Neutrophil (primary cell): ENCODE data around the gene MMP14.

Experiments used
- H3K27ac ChIP-seq: fragments of 200-600 bp; sonication (generic); 2 replicates; pipeline ENCODE4 v1.5.1; 2016; ENCODE audit warnings: mild to moderate bottlenecking, moderate library complexity
- H3K27me3 ChIP-seq: fragments of 200-600 bp; sonication (generic); 2 replicates; pipeline ENCODE4 v1.6.0; 2016; ENCODE audit warnings: mild to moderate bottlenecking
- H3K36me3 ChIP-seq: fragments of 200-600 bp; sonication (generic); 2 replicates; pipeline ENCODE4 v1.5.1; 2017
- H3K4me1 ChIP-seq, 2 experiments: fragments of 200-600 bp in 1 of 2; sonication (generic) in 1 of 2; 1 replicate in 1 of 2; 2 replicates in 1 of 2; pipeline versions ENCODE4 v1.5.1 to v1.6.1; 2013 to 2016; ENCODE audit warnings: low read depth in 1 of 2, low read length in 1 of 2, mild to moderate bottlenecking in 1 of 2, moderate library complexity in 1 of 2; ENCODE audit not compliant: control insufficient read depth in 1 of 2, insufficient read depth in 1 of 2
- H3K4me3 ChIP-seq, 2 experiments: fragments of 200-600 bp in 1 of 2; sonication (generic) in 1 of 2; 1 replicate in 1 of 2; 2 replicates in 1 of 2; pipeline ENCODE4 v1.5.1; 2013 to 2016; ENCODE audit warnings: low read depth in 1 of 2, low read length in 1 of 2, mild to moderate bottlenecking in 1 of 2, moderate library complexity in 1 of 2
- H3K9me3 ChIP-seq: fragments of 200-600 bp; sonication (generic); 2 replicates; pipeline ENCODE4 v1.5.1; 2016
- CTCF ChIP-seq: fragments of 200-600 bp; sonication (generic); IDR thresholded peaks from 2 replicates; pipeline ENCODE4 v1.5.1; 2016; ENCODE audit warnings: antibody characterized with exemption

Gene MMP14

DNA sequence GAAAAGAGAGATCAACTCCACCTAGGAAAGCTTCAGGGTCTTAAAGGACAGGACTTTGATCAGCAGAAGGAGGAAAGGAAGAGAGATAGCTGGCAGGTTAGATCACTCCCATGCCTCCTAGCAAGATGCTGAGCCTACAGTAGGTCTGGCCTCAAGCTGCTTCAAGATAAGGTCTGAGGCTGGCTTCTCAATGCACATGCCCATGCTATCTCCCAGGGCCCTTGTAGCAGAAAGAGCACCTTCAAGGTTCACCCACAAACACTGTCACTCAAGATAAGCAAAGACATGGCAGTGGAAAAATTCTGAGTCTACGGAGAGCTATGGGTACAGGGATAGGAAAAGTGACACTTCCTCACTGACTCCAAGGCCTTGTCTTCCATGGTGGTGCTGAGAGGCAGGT is 61.0 kb downstream of the MMP14 start:
- Histone ChIP-seq H3K27ac (no peak overlapping the region), H3K27me3 (no peaks in the 10 kb centered on the region), H3K4me1 (peaks cover 6 to 7% of the 10 kb centered on the region in 2 experiments), H3K36me3 (peaks cover 81% of the 10 kb centered on the region), H3K4me3 (no peak overlapping the region), H3K9me3 (no peaks in the 10 kb centered on the region)
- no peak for TF ChIP-seq CTCF
